ENCODE measurements around the gene TMEM37. TPM values are rescaled to one million over a fixed set of nuclear protein-coding genes. Genes with fewer than 3 reads are reported as not detected.

Gene TMEM37
- total and polyA plus RNA-seq, 9 of the 15 experiments (the other 6 are each of a cell fraction or from before 2014, with no cell fraction given), result 0.03 to 0.64 (median 0.31) TPM; not detected in 1

DNA sequence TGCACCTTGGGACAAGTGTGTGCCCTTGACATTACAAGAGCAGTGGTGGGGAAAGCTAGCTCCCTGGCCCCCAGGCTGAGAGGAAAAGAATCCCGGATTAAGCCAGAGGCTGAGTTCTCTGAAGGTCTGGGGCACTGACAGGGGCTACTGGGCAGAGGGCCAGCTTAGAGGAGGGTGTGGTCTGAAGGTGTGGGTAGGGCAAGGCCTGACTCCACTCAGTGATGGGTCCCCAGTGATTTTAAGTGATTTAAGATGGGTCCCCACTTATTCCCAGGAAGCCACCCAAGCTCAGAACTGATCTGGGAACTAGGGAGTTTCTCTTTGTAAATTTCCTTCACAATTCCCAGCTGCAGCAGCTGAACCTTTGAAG is 8.8 kb downstream of the TMEM37 start (continued):
- TF ChIP-seq, protein P1, sequence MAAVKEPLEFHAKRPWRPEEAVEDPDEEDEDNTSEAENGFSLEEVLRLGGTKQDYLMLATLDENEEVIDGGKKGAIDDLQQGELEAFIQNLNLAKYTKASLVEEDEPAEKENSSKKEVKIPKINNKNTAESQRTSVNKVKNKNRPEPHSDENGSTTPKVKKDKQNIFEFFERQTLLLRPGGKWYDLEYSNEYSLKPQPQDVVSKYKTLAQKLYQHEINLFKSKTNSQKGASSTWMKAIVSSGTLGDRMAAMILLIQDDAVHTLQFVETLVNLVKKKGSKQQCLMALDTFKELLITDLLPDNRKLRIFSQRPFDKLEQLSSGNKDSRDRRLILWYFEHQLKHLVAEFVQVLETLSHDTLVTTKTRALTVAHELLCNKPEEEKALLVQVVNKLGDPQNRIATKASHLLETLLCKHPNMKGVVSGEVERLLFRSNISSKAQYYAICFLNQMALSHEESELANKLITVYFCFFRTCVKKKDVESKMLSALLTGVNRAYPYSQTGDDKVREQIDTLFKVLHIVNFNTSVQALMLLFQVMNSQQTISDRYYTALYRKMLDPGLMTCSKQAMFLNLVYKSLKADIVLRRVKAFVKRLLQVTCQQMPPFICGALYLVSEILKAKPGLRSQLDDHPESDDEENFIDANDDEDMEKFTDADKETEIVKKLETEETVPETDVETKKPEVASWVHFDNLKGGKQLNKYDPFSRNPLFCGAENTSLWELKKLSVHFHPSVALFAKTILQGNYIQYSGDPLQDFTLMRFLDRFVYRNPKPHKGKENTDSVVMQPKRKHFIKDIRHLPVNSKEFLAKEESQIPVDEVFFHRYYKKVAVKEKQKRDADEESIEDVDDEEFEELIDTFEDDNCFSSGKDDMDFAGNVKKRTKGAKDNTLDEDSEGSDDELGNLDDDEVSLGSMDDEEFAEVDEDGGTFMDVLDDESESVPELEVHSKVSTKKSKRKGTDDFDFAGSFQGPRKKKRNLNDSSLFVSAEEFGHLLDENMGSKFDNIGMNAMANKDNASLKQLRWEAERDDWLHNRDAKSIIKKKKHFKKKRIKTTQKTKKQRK (IDR thresholded peaks at IDR 0.05; ENCODE audit: borderline replicate concordance, low read depth, low read length), result no peak
- TF ChIP-seq, protein P2, sequence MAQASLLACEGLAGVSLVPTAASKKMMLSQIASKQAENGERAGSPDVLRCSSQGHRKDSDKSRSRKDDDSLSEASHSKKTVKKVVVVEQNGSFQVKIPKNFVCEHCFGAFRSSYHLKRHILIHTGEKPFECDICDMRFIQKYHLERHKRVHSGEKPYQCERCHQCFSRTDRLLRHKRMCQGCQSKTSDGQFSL (CRISPR knock-in tag; IDR thresholded peaks at IDR 0.05), result no peak
- TF ChIP-seq, protein P2 (tag; IDR thresholded peaks at IDR 0.05), result no peak

DNA sequence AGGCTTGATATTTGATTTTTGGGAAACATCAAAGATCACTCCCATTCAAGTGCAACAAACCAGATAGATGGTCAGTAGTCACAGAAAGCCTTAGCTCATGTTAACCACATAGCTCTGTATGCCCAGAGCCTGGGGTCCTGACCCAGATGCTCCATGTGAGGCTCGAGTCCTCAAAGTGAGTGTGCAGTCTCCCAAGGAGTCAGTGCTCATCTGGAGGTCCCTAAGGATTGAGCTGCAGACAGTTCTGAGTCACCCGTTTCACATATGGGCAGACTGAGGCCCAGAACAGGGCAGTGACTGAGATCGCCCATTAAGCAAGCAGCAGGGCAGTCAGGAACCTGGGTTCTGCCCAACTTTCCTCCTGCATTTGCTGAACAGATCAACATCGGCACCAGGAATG is 9.2 kb downstream of the TMEM37 start:
- Histone ChIP-seq H3K9me1 (ENCODE audit: control insufficient read depth, insufficient read depth, low read length) (no peaks in the 10 kb centered on the region), H3K9ac (ENCODE audit: insufficient read depth in 1 of 2, low read depth in 2 of 2, low read length in 2 of 2) (no peak overlapping the region), H3K4me2 (ENCODE audit: insufficient read depth, low read length) (no peak overlapping the region), H3K27me3 (ENCODE audit: control insufficient read depth in 2 of 2, insufficient read depth in 2 of 2, low read length in 2 of 2) (peaks cover 8 to 44% of the 10 kb centered on the region in 2 experiments), H3K36me3 (ENCODE audit: control insufficient read depth, insufficient read depth, low read length) (no peaks in the 10 kb centered on the region), H3K27ac (ENCODE audit: extremely low read depth, low read depth, low read length) (no peak overlapping the region), H4K20me1 (replicated peaks; ENCODE audit: control insufficient read depth, insufficient read depth, low read length) (peaks cover 6% of the 10 kb centered on the region; the same call in 1 of the 2 replicates), H3K4me1 (replicated peaks in 1 of 2; ENCODE audit: control insufficient read depth in 2 of 2, insufficient read depth in 2 of 2, low read length in 2 of 2) (peaks cover 0 to 4% of the 10 kb centered on the region in 2 experiments; a peak in 1 of 5 replicates), H3K4me3 (no peak overlapping the region), H3K9me3 (replicated peaks; ENCODE audit: control insufficient read depth, insufficient read depth, low read depth, low read length) (no peaks in the 10 kb centered on the region), H2AFZ (ENCODE audit: low read depth, low read length) (no peak overlapping the region), H3K79me2 (ENCODE audit: control insufficient read depth, insufficient read depth, low read length) (no peaks in the 10 kb centered on the region)
- POLR2A ChIA-PET, result no interaction called here
- FAIRE-seq (no peak), DNase-seq (ENCODE audit: extremely low read depth in 1 of 4, low spot score in 3 of 4) (no peak), ATAC-seq (no peak)
- in situ Hi-C loops (cut with MboI) (no loop called here), intact Hi-C loops (cut with micrococcal nuclease) (no loop called here)
- BruUV-seq (replicated peaks), result no TSS peak
- CTCF ChIA-PET (ENCODE audit: low intra/inter-chr PET ratio), result no interaction called here
- 13% methylated on average over 4 of the region's 4 CpGs for WGBS (ENCODE audit: insufficient coverage, low coverage, missing lambda C conversion rate)
- TF ChIP-seq NCOA6 (IDR thresholded peaks at IDR 0.05), result no peak
- no peak for TF ChIP-seq TBP (optimal IDR thresholded peaks at IDR 0.05; ENCODE audit: low read depth, low read length)
- no peak for TF ChIP-seq NFATC3 (IDR thresholded peaks at IDR 0.05)
- TF ChIP-seq, protein P3, sequence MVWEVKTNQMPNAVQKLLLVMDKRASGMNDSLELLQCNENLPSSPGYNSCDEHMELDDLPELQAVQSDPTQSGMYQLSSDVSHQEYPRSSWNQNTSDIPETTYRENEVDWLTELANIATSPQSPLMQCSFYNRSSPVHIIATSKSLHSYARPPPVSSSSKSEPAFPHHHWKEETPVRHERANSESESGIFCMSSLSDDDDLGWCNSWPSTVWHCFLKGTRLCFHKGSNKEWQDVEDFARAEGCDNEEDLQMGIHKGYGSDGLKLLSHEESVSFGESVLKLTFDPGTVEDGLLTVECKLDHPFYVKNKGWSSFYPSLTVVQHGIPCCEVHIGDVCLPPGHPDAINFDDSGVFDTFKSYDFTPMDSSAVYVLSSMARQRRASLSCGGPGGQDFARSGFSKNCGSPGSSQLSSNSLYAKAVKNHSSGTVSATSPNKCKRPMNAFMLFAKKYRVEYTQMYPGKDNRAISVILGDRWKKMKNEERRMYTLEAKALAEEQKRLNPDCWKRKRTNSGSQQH (CRISPR knock-in tag; IDR thresholded peaks at IDR 0.05), result no peak
- TF ChIP-seq ZNF143 (CRISPR knock-in tag; IDR thresholded peaks at IDR 0.05), result no peak
- TF ChIP-seq, protein P4, sequence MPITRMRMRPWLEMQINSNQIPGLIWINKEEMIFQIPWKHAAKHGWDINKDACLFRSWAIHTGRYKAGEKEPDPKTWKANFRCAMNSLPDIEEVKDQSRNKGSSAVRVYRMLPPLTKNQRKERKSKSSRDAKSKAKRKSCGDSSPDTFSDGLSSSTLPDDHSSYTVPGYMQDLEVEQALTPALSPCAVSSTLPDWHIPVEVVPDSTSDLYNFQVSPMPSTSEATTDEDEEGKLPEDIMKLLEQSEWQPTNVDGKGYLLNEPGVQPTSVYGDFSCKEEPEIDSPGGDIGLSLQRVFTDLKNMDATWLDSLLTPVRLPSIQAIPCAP (CRISPR knock-in tag; IDR thresholded peaks at IDR 0.05; ENCODE audit: borderline replicate concordance), result no peak
- no peak for TF ChIP-seq NELFE (IDR thresholded peaks at IDR 0.05; ENCODE audit: insufficient read depth, insufficient read length)
- TF ChIP-seq U2AF1 (optimal IDR thresholded peaks at IDR 0.05; ENCODE audit: low read depth, low read length), result no peak
- no peak for TF ChIP-seq PRPF4 (IDR thresholded peaks at IDR 0.05; ENCODE audit: insufficient read depth, low read depth, low read length, poor library complexity, severe bottlenecking)
- no peak for TF ChIP-seq JUN (IDR thresholded peaks at IDR 0.05; ENCODE audit: borderline replicate concordance, low read depth, low read length)
- no peak for TF ChIP-seq JUN (CRISPR knock-in tag; IDR thresholded peaks at IDR 0.05; ENCODE audit: borderline replicate concordance)
- no peak for TF ChIP-seq HCFC1 (IDR thresholded peaks at IDR 0.05; ENCODE audit: low read depth, low read length)

Data from K562 (cell line).